ENCODE results near the gene RBP3.

- no peak for TF ChIP-seq CTCF (optimal IDR thresholded peaks at IDR 0.05 in 1 of 3, IDR thresholded peaks at IDR 0.05 in 1 of 3, conservative IDR thresholded peaks at IDR 0.05 in 1 of 3; ENCODE audit: extremely low read depth in 1 of 3, insufficient read depth in 2 of 3, low read length in 3 of 3)
- TF ChIP-seq EZH2 (IDR thresholded peaks at IDR 0.05; ENCODE audit: low read length), result no peak
Measured at GRCh38 chr10:47357131-47357582, 9.0 kb downstream of the RBP3 start.

All from keratinocyte (primary cell).